NK-92 (cell line): Measurements from ENCODE around the gene MRPL49.

Experiments used
- DNase-seq: peaks from one replicate; lab custom pipeline; 2025; ENCODE audit not compliant: unreplicated experiment; lab: John Stamatoyannopoulos, UW

The MRPL49 gene

GRCh38 chr11:65102142-65103095 lies 19.7 kb upstream of the MRPL49 start:
- no peak for DNase-seq

GRCh38 chr11:65103476-65103875 lies 18.6 kb upstream of the MRPL49 start:
- DNase-seq = no peak

DNA sequence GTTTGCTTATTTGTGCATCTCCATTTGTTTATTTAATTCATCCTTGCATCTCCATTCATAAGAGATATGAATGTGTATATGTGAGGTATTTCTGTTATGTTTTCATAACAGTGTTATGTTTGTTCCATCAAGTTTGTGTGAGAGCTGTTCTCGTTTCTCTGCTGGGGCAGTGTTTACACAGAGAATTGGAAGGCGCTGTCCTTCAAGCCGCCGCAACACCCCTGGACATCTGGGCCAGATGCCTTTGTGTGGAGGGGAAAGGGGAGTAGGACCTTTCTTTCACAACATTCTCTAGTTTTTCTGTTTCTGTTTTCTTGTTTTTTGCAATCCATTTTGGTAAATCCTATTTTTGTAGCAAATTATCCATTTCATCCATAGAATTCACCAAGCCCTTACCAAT lies 17.5 kb upstream of the MRPL49 start:
- DNase-seq = no peak

DNA sequence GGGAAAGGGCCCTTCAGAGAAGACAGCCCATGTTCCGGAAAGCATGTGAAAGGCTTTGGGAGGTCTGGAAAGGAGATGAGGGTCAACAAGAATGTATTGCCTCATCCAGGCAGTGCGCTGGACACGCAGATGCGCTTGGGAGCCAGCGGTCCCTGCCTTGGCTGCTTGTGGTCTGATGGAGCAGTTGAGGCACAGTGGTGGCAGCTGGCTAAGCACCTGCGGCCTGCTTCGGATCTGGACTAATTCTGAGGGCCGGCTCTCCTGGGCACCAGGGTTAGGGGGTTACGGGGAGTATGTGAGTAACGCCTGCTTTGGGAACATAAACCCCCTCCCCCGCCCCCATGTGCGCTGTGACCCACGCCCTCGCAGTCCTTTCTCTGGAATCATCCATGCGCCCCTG lies 15.0 kb upstream of the MRPL49 start:
- no peak for DNase-seq

GRCh38 chr11:65107751-65108468 lies 14.2 kb upstream of the MRPL49 start:
- DNase-seq = no peak

- DNase-seq = no peak
These were observed 13.5 kb upstream of the MRPL49 start for GRCh38 chr11:65108469-65109123.

DNA sequence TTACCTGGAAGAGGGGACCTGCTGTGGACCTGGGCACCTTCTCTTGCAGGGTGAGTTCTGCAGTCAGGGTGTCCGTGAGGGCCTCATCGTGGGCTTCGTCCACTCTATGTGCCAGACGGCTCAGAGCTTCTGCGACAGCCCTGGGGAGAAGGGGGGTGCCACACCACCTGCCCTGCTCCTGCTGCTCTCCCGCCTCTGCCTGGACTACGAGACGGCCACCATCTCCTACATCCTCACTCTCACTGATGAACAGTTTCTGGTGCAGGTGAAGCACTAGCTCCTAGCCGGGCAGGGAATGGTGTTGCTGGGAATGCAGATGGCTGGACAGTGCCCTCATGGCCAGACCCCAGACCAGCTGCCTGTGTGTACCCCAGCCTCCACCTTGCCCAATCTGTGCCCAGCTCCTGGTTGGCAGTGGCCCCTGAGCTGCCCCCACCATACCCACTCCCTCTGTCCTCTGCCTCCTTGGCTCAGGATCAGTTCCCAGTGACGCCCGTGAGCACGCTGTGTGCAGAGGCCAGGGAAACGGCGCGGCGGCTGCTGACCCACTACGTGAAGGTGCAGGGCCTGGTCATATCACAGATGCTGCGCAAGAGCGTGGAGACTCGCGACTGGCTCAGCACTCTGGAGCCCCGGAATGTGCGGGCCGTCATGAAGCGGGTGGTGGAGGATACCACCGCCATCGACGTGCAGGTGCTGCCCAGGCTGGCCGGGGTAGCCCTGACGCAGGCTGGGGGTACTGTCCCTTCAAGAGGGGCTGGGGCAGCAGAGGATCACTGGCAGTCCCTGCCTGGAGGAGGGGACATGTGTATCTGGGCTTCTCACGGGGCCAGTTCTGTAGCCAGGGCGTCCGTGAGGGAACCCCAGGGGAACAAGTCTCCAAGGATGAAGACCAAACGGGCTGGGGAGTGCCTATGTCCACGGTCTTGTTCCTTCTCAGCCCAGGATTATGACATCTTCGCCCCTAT lies 12.6 kb upstream of the MRPL49 start:
- no peak for DNase-seq

DNA sequence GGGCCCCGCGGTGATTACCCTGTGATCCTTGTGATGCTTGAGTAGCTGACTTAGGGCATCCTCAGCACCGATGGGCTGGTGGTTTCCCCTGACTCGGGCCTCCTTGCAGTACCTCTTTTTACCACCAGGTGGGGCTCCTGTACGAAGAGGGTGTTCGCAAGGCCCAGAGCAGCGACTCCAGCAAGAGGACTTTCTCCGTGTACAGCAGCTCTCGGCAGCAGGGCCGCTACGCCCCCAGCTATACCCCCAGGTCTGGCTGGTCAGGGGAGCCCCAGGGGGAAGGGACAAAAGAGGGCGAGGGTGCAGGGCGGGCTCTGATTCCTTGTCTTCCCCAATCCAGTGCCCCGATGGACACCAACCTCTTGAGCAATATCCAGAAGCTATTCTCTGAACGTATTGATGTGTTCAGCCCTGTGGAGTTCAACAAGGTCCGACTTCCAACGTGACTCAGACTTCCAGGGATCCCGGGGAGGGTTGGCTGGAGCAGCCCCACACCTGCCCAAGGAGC lies 11.7 kb upstream of the MRPL49 start:
- DNase-seq = peak; percentile 54

DNA sequence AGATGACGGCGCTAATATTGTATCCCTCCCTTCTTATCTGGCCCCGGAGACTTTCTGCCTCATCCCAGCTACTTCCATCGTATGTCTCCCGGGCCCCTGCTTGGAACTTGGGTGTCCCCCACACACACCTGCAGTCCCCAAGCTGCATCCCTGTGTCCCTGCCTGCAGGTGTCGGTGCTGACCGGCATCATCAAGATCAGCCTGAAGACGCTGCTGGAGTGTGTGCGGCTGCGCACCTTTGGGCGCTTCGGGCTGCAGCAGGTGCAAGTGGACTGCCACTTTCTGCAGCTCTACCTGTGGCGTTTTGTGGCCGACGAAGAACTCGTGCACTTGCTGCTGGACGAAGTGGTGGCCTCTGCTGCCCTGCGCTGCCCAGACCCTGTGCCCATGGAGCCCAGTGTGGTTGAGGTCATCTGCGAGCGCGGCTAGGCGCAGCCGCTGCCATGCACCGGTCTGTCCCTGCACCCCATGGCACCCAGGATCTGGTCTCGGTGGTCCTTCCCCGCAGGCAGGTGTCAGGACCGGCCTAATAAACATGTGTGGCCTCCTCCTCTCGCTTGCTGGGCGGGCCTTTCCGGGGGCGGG lies 10.9 kb upstream of the MRPL49 start:
- DNase-seq = no peak

- DNase-seq = peak; percentile 55
These were observed 10.2 kb upstream of the MRPL49 start, which contains the start of gene TM7SF2 for GRCh38 chr11:65111744-65112545. TSS of gene TM7SF2 (plus strand) at chr11:65111872. CDS start at chr11:65112016, 144 bp downstream.

DNA sequence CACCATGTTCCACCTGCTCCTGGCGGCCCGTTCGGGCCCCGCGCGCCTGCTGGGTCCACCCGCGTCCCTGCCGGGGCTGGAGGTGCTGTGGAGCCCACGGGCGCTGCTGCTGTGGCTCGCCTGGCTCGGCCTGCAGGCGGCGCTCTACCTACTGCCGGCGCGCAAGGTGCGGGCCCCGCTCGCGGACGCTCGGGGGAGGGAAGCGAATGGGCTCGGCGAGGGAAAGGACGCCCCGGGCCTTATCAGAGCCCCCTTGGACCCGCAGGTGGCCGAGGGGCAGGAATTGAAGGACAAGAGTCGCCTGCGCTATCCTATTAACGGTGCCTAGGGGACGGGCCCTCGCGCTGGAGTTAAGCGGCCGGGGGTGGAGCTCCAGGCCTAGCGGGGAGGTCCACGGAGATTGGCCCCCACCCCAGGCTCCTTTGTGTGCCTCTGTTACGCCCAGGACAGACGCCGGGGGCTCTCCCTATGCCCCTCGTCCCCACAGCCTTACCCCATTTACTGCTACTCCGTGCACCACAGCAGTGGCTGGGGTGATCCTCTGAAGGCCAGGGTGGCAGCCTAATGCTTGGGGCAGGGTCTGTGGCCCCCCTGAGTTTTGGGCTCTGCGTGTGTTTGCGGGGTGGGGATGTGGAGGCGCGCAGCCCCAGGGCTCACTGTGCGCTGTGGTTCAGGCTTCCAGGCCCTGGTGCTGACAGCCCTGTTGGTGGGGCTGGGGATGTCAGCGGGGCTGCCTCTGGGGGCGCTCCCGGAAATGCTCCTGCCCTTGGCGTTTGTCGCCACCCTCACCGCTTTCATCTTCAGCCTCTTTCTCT lies 9.4 kb upstream of the MRPL49 start:
- DNase-seq = no peak

- no peak for DNase-seq
These were observed 8.8 kb upstream of the MRPL49 start for GRCh38 chr11:65113361-65113756.

GRCh38 chr11:65113839-65114238 lies 8.3 kb upstream of the MRPL49 start:
- DNase-seq = no peak

- no peak for DNase-seq
These were observed 7.5 kb upstream of the MRPL49 start for GRCh38 chr11:65114538-65115171.

- DNase-seq = no peak
These were observed 6.6 kb upstream of the MRPL49 start for GRCh38 chr11:65115361-65116082.

DNA sequence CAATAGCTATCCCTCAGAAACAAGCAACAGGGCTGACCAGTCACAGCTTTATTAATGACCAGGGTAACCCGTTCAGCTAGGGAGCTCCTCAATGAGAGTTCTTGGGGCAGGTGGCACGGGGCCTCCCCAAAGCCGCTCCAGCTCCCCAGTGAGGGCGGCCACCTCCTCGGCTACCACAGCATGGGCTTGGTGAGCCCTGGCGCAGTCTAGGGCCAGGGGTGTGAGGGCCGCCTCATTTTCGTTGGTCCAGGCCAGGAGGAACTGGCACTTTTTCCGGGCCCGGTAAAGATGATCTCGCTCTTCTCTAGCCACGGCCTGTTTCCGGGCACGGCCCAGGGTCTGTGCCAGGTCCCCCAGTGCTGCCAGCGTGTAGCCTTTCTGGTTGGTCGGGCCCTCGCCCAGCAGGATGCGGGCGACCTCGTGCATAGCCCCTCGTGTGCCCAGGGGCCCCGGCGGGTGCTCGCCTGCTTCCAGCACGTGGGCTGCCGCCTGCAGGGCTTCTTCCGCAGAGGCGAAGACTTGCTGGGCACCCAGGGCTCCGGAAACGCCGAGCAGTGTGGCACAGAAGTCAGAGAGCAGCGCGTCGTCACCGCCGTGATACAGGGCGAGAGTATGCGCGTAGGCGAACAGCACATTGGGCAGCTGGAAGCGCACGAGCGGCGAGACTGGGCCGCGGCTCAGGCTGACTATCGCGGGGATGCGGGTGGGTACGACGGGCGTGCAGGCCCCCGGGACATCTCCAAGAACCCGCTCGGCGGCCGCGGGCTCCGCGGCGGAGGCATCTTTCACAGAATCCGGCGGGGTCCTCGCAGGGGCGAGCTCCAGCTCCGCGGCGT lies 5.5 kb upstream of the MRPL49 start:
- DNase-seq = no peak
